Vagina (tissue), 2 donors: Measurements from ENCODE around the gene PRCC.

Experiments used
- CTCF ChIP-seq, 3 experiments: fragments of 450-650 bp in 2 of 3; fragments of 200-600 bp in 1 of 3; sonication (generic) in 1 of 3; IDR thresholded peaks; one replicate each; pipeline ENCODE4 v1.5.1; 2017 to 2019; ENCODE audit warnings: antibody characterized with exemption in 3 of 3, mild to moderate bottlenecking in 2 of 3, moderate library complexity in 2 of 3
- POLR2AphosphoS5 ChIP-seq, 2 donors: sonication (generic); formaldehyde crosslinking; IDR thresholded peaks; one replicate each; pipeline ENCODE4 v1.9.0; 2017; ENCODE audit warnings: antibody characterized with exemption in 2 of 2, mild to moderate bottlenecking in 2 of 2, low read depth in 1 of 2; ENCODE audit not compliant: insufficient read depth in 1 of 2

- TF ChIP-seq CTCF (IDR thresholded peaks at IDR 0.05) (no peak), POLR2AphosphoS5 (IDR thresholded peaks at IDR 0.05; ENCODE audit: insufficient read depth in 1 of 2, low read depth in 1 of 2) (no peak)
Observed at GRCh38 chr1:156745881-156746280, 21.5 kb upstream of the PRCC start.
